Medulla oblongata (tissue), 1 donor: ENCODE data around the gene SLC41A2.

ENCODE experiments used
- DNase-seq: peaks from one replicate; pipeline ENCODE4 v3.0.0-alpha.2; 2015; ENCODE audit errors: extremely low spot score

Gene SLC41A2

GRCh38 chr12:104930388-104931326, 27.4 kb downstream of the SLC41A2 start:
- DNase-seq: no peak

GRCh38 chr12:104929977-104930376, 28.1 kb downstream of the SLC41A2 start:
- no peak for DNase-seq

GRCh38 chr12:104929368-104929767, 28.7 kb downstream of the SLC41A2 start:
- DNase-seq: no peak

- DNase-seq: no peak
Measured at GRCh38 chr12:104928036-104928745, 29.9 kb downstream of the SLC41A2 start.

GRCh38 chr12:104925501-104925900, 32.6 kb downstream of the SLC41A2 start:
- DNase-seq: no peak

- no peak for DNase-seq
Measured at GRCh38 chr12:104921340-104921739, 36.8 kb downstream of the SLC41A2 start.

- no peak for DNase-seq
Measured at GRCh38 chr12:104911942-104912341, 46.1 kb downstream of the SLC41A2 start.

GRCh38 chr12:104910196-104910840, 47.8 kb downstream of the SLC41A2 start:
- DNase-seq: no peak

GRCh38 chr12:104909761-104910160, 48.3 kb downstream of the SLC41A2 start:
- DNase-seq: no peak
